Mesothelial cell of epicardium (in vitro differentiated cells): ENCODE results near the gene PSMA5. TPM values are rescaled to one million over a fixed set of nuclear protein-coding genes. Genes with fewer than 3 reads are reported as not detected.
A peak's percentile ranks its signal among the peaks of the same experiment; 100 is the strongest.

ENCODE experiments used
- DNase-seq, 2 experiments: peaks; one replicate each; pipeline ENCODE4 v3.0.0; 2021; ENCODE audit warnings: low spot score in 2 of 2; ENCODE audit not compliant: unreplicated experiment in 2 of 2
- H3K27ac Mint-ChIP-seq: 2 replicates; pipeline ENCODE4 v1.8.0; 2021; ENCODE audit warnings: mixed read lengths
- H3K27me3 Mint-ChIP-seq: 2 replicates; pipeline ENCODE4 v1.8.0; 2021; ENCODE audit warnings: low read depth, mixed read lengths
- H3K36me3 Mint-ChIP-seq: 2 replicates; pipeline ENCODE4 v1.8.0; 2021; ENCODE audit warnings: mixed read lengths
- H3K4me1 Mint-ChIP-seq: 2 replicates; pipeline ENCODE4 v1.8.0; 2021; ENCODE audit warnings: mixed read lengths
- H3K4me3 Mint-ChIP-seq: 2 replicates; pipeline ENCODE4 v1.8.0; 2021; ENCODE audit warnings: mild to moderate bottlenecking, moderate library complexity, mixed read lengths
- H3K9me3 Mint-ChIP-seq: 2 replicates; pipeline ENCODE4 v1.8.0; 2021; ENCODE audit warnings: mixed read lengths
- CTCF ChIP-seq: fragments of 200-600 bp; sonication (generic); IDR thresholded peaks from one replicate; pipeline ENCODE4 v1.5.0; 2021; ENCODE audit warnings: antibody characterized with exemption; ENCODE audit not compliant: unreplicated experiment
- total RNA-seq: library from RNA; stranded (reverse); gene quantifications from 3 replicates; pipeline ENCODE4 v1.2.1, GENCODE V29; 2021

The PSMA5 gene
- total RNA-seq, 1 donor from 2014 or later = 69.7 TPM

GRCh38 chr1:109393617-109394233 lies 32.5 kb downstream of the PSMA5 start:
- no peak for TF ChIP-seq CTCF
- Mint-ChIP-seq H3K27me3 (peaks cover 4% of the 10 kb centered on the region), H3K36me3 (no peaks in the 10 kb centered on the region), H3K27ac (no peak overlapping the region), H3K9me3 (no peaks in the 10 kb centered on the region), H3K4me1 (peaks cover 42% of the 10 kb centered on the region), H3K4me3 (no peak overlapping the region)
- no peak for DNase-seq

GRCh38 chr1:109392788-109393616 lies 33.2 kb downstream of the PSMA5 start:
- Mint-ChIP-seq H3K4me3 (no peak overlapping the region), H3K27ac (peak overlapping the region; percentile 75), H3K27me3 (peaks cover 4% of the 10 kb centered on the region), H3K9me3 (no peaks in the 10 kb centered on the region), H3K36me3 (no peaks in the 10 kb centered on the region), H3K4me1 (peaks cover 36% of the 10 kb centered on the region)
- TF ChIP-seq CTCF = no peak
- no peak for DNase-seq

GRCh38 chr1:109392037-109392787 lies 34.0 kb downstream of the PSMA5 start:
- peaks cover 36% of the 10 kb centered on the region for H3K4me1 Mint-ChIP-seq
- H3K9me3 Mint-ChIP-seq = no peaks in the 10 kb centered on the region
- no peak for DNase-seq
- TF ChIP-seq CTCF = no peak
- no peak overlapping the region for H3K4me3 Mint-ChIP-seq
- H3K27me3 Mint-ChIP-seq = peaks cover 4% of the 10 kb centered on the region
- no peaks in the 10 kb centered on the region for H3K36me3 Mint-ChIP-seq
- H3K27ac Mint-ChIP-seq = no peak overlapping the region

GRCh38 chr1:109391626-109392025 lies 34.6 kb downstream of the PSMA5 start:
- Mint-ChIP-seq H3K4me3 (no peak overlapping the region), H3K36me3 (no peaks in the 10 kb centered on the region), H3K4me1 (peaks cover 31% of the 10 kb centered on the region), H3K9me3 (no peaks in the 10 kb centered on the region), H3K27ac (peak overlapping the region; percentile 39), H3K27me3 (peaks cover 1% of the 10 kb centered on the region)
- no peak for TF ChIP-seq CTCF
- no peak for DNase-seq

GRCh38 chr1:109391157-109391556 lies 35.1 kb downstream of the PSMA5 start:
- DNase-seq = no peak
- Mint-ChIP-seq H3K27ac (no peak overlapping the region), H3K9me3 (no peaks in the 10 kb centered on the region), H3K4me1 (peaks cover 26% of the 10 kb centered on the region), H3K36me3 (no peaks in the 10 kb centered on the region), H3K27me3 (peaks cover 1% of the 10 kb centered on the region), H3K4me3 (no peak overlapping the region)
- TF ChIP-seq CTCF = no peak
